Esophagus squamous epithelium (tissue), 5 donors: ENCODE measurements around the gene CD3E. TPM values are rescaled to one million over a fixed set of nuclear protein-coding genes. Genes with fewer than 3 reads are reported as not detected.

Experiments
- DNase-seq: peaks from one replicate; lab custom pipeline; 2025; lab: John Stamatoyannopoulos, UW
- H3K27ac ChIP-seq, 4 donors: fragments of 200-600 bp; sonication (generic); one replicate each; pipeline ENCODE4 v1.5.1; 2016 to 2019; ENCODE audit warnings: mild to moderate bottlenecking in 1 of 4
- H3K27me3 ChIP-seq, 4 donors: fragments of 200-600 bp; sonication (generic); 1 replicate in 3 of 4; 2 replicates in 1 of 4; pipeline versions ENCODE4 v1.5.1 to v1.6.0; 2017 to 2021; ENCODE audit warnings: antibody characterized with exemption in 1 of 4
- H3K36me3 ChIP-seq, 3 donors: fragments of 200-600 bp; sonication (generic); one replicate each; pipeline ENCODE4 v1.5.1; 2016 to 2019
- H3K4me1 ChIP-seq, 3 donors: fragments of 200-600 bp; sonication (generic); one replicate each; pipeline ENCODE4 v1.5.1; 2017 to 2019
- H3K4me3 ChIP-seq, 4 donors: fragments of 200-600 bp; sonication (generic); 1 replicate in 3 of 4; 2 replicates in 1 of 4; pipeline ENCODE4 v1.5.1; 2016 to 2019; ENCODE audit warnings: mild to moderate bottlenecking in 2 of 4, moderate library complexity in 1 of 4
- H3K9me3 ChIP-seq, 3 donors: fragments of 200-600 bp; sonication (generic); one replicate each; pipeline ENCODE4 v1.5.1; 2016 to 2019
- POLR2A ChIP-seq, 4 donors: fragments of 450-650 bp; IDR thresholded peaks; one replicate each; pipeline ENCODE4 v1.6.1; 2017; ENCODE audit warnings: antibody characterized with exemption in 4 of 4, mild to moderate bottlenecking in 4 of 4, moderate library complexity in 3 of 4
- WGBS, 2 donors: methylation state at CpG; one replicate each; pipeline ENCODE4 v1.1.5; 2018; 5-methylcytosine and 5-hydroxymethylcytosine counted together
- intact Hi-C: fragments of 100-400 bp; cut with DNase I; formaldehyde crosslinking; loops from one replicate; pipeline ENCODE4 v1.15.0; 2022
- total RNA-seq, 4 donors: library from RNA; depleted of rRNA; stranded (reverse); fragments of >200 nt; gene quantifications; one replicate each; pipeline ENCODE4 v1.1.0, GENCODE V29; 2016
- TF ChIP-seq, protein P1 (sequence below), 6 experiments: fragments of 450-650 bp in 4 of 6; fragments of 200-600 bp in 2 of 6; sonication (generic) in 2 of 6; IDR thresholded peaks; one replicate each; pipeline ENCODE4 v1.5.1; 2016 to 2019; ENCODE audit warnings: antibody characterized with exemption in 6 of 6, mild to moderate bottlenecking in 4 of 6, moderate library complexity in 4 of 6
- donor health status: DM: yes; HTN: yes; CAD: no.

CD3E gene
- total RNA-seq, 4 donors from 2014 or later: 1.9 to 7.8 (median 3.1) TPM

DNA sequence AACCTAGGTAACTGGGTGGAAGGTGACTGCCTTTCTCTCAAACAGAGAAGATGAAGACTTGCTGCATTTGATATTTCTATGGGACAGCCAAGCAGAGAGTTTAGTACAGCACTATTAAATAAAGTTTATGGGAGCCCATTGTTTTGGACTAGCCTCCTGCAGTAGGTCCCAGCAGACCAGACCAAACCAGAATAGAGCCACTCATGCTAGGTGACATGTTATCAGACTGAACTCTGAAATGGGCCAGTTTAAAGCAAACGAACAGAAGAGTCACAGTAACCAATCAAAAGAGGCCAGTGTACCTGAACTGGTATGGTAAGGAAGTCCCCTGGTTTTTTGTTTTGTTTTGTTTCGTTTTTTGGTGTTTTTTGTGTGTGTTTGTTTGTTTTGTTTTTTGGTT is 32.5 kb upstream of the CD3E start:
- 59 to 73% methylated on average over 2 of the region's 2 CpGs for WGBS, 2 donors
- TF ChIP-seq, protein P1, sequence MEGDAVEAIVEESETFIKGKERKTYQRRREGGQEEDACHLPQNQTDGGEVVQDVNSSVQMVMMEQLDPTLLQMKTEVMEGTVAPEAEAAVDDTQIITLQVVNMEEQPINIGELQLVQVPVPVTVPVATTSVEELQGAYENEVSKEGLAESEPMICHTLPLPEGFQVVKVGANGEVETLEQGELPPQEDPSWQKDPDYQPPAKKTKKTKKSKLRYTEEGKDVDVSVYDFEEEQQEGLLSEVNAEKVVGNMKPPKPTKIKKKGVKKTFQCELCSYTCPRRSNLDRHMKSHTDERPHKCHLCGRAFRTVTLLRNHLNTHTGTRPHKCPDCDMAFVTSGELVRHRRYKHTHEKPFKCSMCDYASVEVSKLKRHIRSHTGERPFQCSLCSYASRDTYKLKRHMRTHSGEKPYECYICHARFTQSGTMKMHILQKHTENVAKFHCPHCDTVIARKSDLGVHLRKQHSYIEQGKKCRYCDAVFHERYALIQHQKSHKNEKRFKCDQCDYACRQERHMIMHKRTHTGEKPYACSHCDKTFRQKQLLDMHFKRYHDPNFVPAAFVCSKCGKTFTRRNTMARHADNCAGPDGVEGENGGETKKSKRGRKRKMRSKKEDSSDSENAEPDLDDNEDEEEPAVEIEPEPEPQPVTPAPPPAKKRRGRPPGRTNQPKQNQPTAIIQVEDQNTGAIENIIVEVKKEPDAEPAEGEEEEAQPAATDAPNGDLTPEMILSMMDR (IDR thresholded peaks at IDR 0.05): no peak
- TF ChIP-seq POLR2A (IDR thresholded peaks at IDR 0.05): no peak
- H3K27ac ChIP-seq: no peak overlapping the region
- DNase-seq: no peak
- no peaks in the 10 kb centered on the region for H3K9me3 ChIP-seq
- intact Hi-C loops: no loop called here
- H3K27me3 ChIP-seq: peaks cover 0 to 7% (median 0%) of the 10 kb centered on the region in 4 donors
- H3K4me1 ChIP-seq: peaks cover 20 to 55% (median 27%) of the 10 kb centered on the region in 3 donors
- H3K36me3 ChIP-seq: no peaks in the 10 kb centered on the region
- H3K4me3 ChIP-seq: no peak overlapping the region

DNA sequence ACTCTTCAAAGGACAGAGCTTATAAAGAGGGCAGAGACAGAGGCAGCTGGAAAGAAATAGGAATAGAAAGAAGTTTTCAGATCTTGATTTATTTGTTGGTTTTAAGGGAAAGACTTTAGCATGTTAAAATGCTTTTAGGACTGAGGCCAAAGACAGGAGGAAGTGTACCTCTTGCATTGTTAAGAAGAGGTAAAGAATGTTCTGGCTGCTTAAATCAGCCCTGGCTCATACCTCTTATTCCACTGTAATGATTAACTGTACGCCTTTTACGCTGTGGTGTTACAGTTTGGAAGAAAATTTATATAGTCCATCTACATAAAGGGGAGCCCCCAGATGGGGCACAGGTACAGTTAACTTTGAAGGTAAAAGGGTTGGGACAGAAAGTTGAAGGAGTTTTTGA is 30.3 kb upstream of the CD3E start:
- no peak for DNase-seq
- Histone ChIP-seq H3K4me1 (peaks cover 20 to 56% (median 34%) of the 10 kb centered on the region in 3 donors), H3K27ac (peak overlapping the region; percentile 73 to 90 (median 88)), H3K9me3 (no peaks in the 10 kb centered on the region), H3K36me3 (no peaks in the 10 kb centered on the region), H3K4me3 (no peak overlapping the region), H3K27me3 (peaks cover 0 to 7% (median 0%) of the 10 kb centered on the region in 4 donors)
- intact Hi-C loops: no loop called here
- 24 to 66% methylated on average over 2 of the region's 2 CpGs for WGBS, 2 donors
- TF ChIP-seq, protein P1 (IDR thresholded peaks at IDR 0.05): no peak
- no peak for TF ChIP-seq POLR2A (IDR thresholded peaks at IDR 0.05)

DNA sequence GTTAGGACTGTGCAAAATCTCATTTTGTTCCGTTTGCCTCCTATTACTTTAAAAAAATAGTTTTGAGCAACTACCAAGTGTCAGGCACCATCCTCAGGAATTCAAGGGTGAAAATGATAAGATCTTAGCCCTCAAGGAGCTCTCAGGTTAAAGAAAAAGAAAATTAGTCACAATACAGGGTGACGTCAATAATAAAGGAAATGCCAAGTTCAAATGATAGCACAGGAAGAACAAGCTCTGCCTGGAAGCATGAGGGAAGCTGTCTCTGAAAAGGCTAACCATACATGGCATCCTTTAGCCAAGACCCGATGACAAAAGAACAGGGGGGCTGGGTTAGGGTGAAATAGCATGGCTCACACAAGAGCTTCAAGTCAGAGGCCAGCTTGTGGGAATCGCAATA is 29.4 kb upstream of the CD3E start:
- TF ChIP-seq, protein P1 (IDR thresholded peaks at IDR 0.05): no peak
- no peak for TF ChIP-seq POLR2A (IDR thresholded peaks at IDR 0.05)
- Histone ChIP-seq H3K36me3 (no peaks in the 10 kb centered on the region), H3K4me1 (peaks cover 20 to 60% (median 34%) of the 10 kb centered on the region in 3 donors), H3K4me3 (no peak overlapping the region), H3K9me3 (no peaks in the 10 kb centered on the region), H3K27ac (peak overlapping the region; percentile 84 to 90 (median 88)), H3K27me3 (peaks cover 0 to 7% (median 0%) of the 10 kb centered on the region in 4 donors)
- WGBS, 2 donors: 42 to 45% methylated on average over 4 of the region's 4 CpGs
- intact Hi-C loops: no loop called here
- no peak for DNase-seq

- intact Hi-C loops: no loop called here
- H3K36me3 ChIP-seq: no peaks in the 10 kb centered on the region
- H3K4me1 ChIP-seq: peaks cover 20 to 72% (median 38%) of the 10 kb centered on the region in 3 donors
- no peaks in the 10 kb centered on the region for H3K9me3 ChIP-seq
- peak overlapping the region in 1 of 4 donors; percentile 5 for H3K4me3 ChIP-seq
- WGBS, 2 donors: 23 to 25% methylated on average over 1 of the region's 1 CpG
- TF ChIP-seq, protein P1 (IDR thresholded peaks at IDR 0.05): no peak
- no peak for TF ChIP-seq POLR2A (IDR thresholded peaks at IDR 0.05)
- peak overlapping the region; percentile 84 to 90 (median 88) for H3K27ac ChIP-seq
- peaks cover 0 to 7% (median 0%) of the 10 kb centered on the region in 4 donors for H3K27me3 ChIP-seq
- DNase-seq: no peak
These were observed 28.1 kb upstream of the CD3E start for GRCh38 chr11:118276422-118276821.

- Histone ChIP-seq H3K36me3 (no peaks in the 10 kb centered on the region), H3K4me1 (peaks cover 20 to 74% (median 38%) of the 10 kb centered on the region in 3 donors), H3K9me3 (no peaks in the 10 kb centered on the region), H3K4me3 (peak overlapping the region in 1 of 4 donors; percentile 1), H3K27me3 (peaks cover 0 to 7% (median 0%) of the 10 kb centered on the region in 4 donors), H3K27ac (peak overlapping the region; percentile 84 to 90 (median 88))
- intact Hi-C loops: no loop called here
- 10 to 31% methylated on average over 1 of the region's 1 CpG for WGBS, 2 donors
- no peak for DNase-seq
- TF ChIP-seq POLR2A (IDR thresholded peaks at IDR 0.05): peak in 1 of 4 donors; percentile 29
- TF ChIP-seq, protein P1 (IDR thresholded peaks at IDR 0.05): no peak
These were observed 27.2 kb upstream of the CD3E start for GRCh38 chr11:118277312-118277711.
